Common myeloid progenitor, CD34-positive (primary cell): ENCODE results near the gene AP3B1.
A peak's percentile ranks its signal among the peaks of the same experiment; 100 is the strongest.

Source experiments
- CTCF ChIA-PET: fragments of 350-600 bp; sonication (Branson Sonifier 250); formaldehyde crosslinking; loops from one replicate; lab custom pipeline; 2021; ENCODE audit warnings: antibody characterized with exemption; lab: Charles Lee
- POLR2A ChIA-PET: fragments of 350-600 bp; sonication (Branson Sonifier 250); formaldehyde crosslinking; loops from one replicate; lab custom pipeline; 2021; ENCODE audit warnings: antibody characterized with exemption; lab: Charles Lee
- DNase-seq, 3 donors: peaks; one replicate each; pipeline versions ENCODE4 v3.0.0 to v3.0.0-alpha.2; 2013
- H3K27ac ChIP-seq, 2 experiments: 1 replicate in 1 of 2; 2 replicates in 1 of 2; pipeline ENCODE4 v1.7.0; 2013; ENCODE audit warnings: inconsistent platforms in 2 of 2, low read length in 2 of 2, mild to moderate bottlenecking in 2 of 2, low read depth in 1 of 2, moderate library complexity in 1 of 2; ENCODE audit not compliant: severe bottlenecking in 2 of 2, insufficient read depth in 1 of 2, poor library complexity in 1 of 2
- H3K27me3 ChIP-seq, 5 experiments: replicated peaks in 2 of 5; 1 replicate in 3 of 5; 2 replicates in 2 of 5; pipeline versions ENCODE4 v1.6.1 to v1.7.0; 2013; ENCODE audit warnings: low read length in 4 of 5, mild to moderate bottlenecking in 2 of 5, moderate library complexity in 2 of 5, inconsistent platforms in 1 of 5; ENCODE audit not compliant: insufficient read depth in 5 of 5, control insufficient read depth in 4 of 5
- H3K36me3 ChIP-seq, 4 experiments: 1 replicate in 2 of 4; 2 replicates in 2 of 4; pipeline versions ENCODE4 v1.6.1 to v1.7.0; 2013; ENCODE audit warnings: low read length in 3 of 4, control low read depth in 1 of 4, mild to moderate bottlenecking in 1 of 4; ENCODE audit not compliant: control insufficient read depth in 4 of 4, insufficient read depth in 4 of 4
- H3K4me1 ChIP-seq, 4 experiments: 1 replicate in 3 of 4; 2 replicates in 1 of 4; pipeline versions ENCODE4 v1.6.1 to v1.7.1; 2013; ENCODE audit warnings: low read length in 3 of 4, mild to moderate bottlenecking in 3 of 4, control low read depth in 1 of 4, inconsistent platforms in 1 of 4, moderate library complexity in 1 of 4; ENCODE audit not compliant: control insufficient read depth in 4 of 4, insufficient read depth in 4 of 4; ENCODE audit errors: control extremely low read depth in 1 of 4
- H3K4me3 ChIP-seq, 7 experiments: 1 replicate in 4 of 7; 2 replicates in 3 of 7; pipeline versions ENCODE4 v1.5.1 to v1.7.0; 2013; ENCODE audit warnings: mild to moderate bottlenecking in 7 of 7, low read length in 6 of 7, moderate library complexity in 6 of 7, inconsistent platforms in 2 of 7, low read depth in 2 of 7, control low read depth in 1 of 7; ENCODE audit not compliant: insufficient read depth in 4 of 7, control insufficient read depth in 1 of 7; ENCODE audit errors: extremely low read depth in 1 of 7
- H3K9me3 ChIP-seq, 5 experiments: 1 replicate in 4 of 5; 2 replicates in 1 of 5; pipeline versions ENCODE4 v1.6.1 to v1.7.1; 2013; ENCODE audit warnings: low read length in 4 of 5, mild to moderate bottlenecking in 2 of 5, inconsistent platforms in 1 of 5, low read depth in 1 of 5, moderate library complexity in 1 of 5; ENCODE audit not compliant: control insufficient read depth in 4 of 5, insufficient read depth in 2 of 5; ENCODE audit errors: control extremely low read depth in 1 of 5
- WGBS: methylation state at CpG from one replicate; pipeline ENCODE4 v1.1.5; 2013; ENCODE audit not compliant: insufficient coverage; 5-methylcytosine and 5-hydroxymethylcytosine counted together

Gene AP3B1

GRCh38 chr5:78334811-78335210, 40.3 kb upstream of the AP3B1 start:
- Histone ChIP-seq H3K4me3 (no peak overlapping the region), H3K9me3 (peaks cover 0 to 15% (median 6%) of the 10 kb centered on the region in 5 experiments), H3K4me1 (peaks cover 0 to under 1% (median 0%) of the 10 kb centered on the region in 4 experiments), H3K36me3 (no peaks in the 10 kb centered on the region), H3K27ac (no peak overlapping the region), H3K27me3 (no peaks in the 10 kb centered on the region)
- POLR2A ChIA-PET = no interaction called here
- CTCF ChIA-PET = interaction anchor here (1.4 kb wide), 1 partner anchor 37 kb away, joined by 3 read pairs; no protein-coding TSS in a partner anchor
- WGBS = 73% methylated on average over 2 of the region's 3 CpGs
- DNase-seq = no peak

DNA sequence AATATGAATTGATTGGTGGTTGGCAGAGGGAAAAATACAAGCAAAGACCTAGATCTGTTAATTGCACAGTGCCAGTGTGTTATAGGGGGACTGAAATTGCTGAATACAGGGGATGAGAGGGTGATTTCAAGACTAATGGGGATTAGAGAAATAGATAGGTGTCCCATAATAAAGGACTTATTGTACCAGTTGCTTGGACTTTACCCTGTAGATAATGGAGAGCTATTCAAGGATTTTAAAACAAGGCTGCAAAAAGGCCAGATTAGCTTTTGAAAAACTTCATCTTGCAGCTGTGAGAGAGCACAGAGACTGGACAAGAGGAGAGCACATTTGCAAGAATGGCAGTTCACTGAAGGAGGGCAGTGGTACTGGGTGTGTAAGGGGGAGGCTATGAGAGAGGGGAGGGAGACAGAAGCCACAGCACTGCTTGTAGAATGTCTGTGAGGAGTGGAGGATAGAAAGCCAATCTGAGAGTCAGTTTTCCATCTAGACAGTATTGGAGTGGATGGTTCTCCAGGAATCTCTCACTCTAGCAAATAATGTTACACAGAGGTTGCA, 37.1 kb upstream of the AP3B1 start:
- Histone ChIP-seq H3K4me1 (no peaks in the 10 kb centered on the region), H3K27ac (no peak overlapping the region), H3K9me3 (no peaks in the 10 kb centered on the region), H3K36me3 (no peaks in the 10 kb centered on the region), H3K4me3 (no peak overlapping the region), H3K27me3 (no peaks in the 10 kb centered on the region)
- ChIA-PET CTCF (interaction anchor here (1.7 kb wide), 1 partner anchor 27 kb away, joined by 3 read pairs; no protein-coding TSS in a partner anchor), POLR2A (no interaction called here)
- no peak for DNase-seq

- Histone ChIP-seq H3K36me3 (no peaks in the 10 kb centered on the region), H3K27ac (no peak overlapping the region), H3K27me3 (no peaks in the 10 kb centered on the region), H3K4me1 (no peaks in the 10 kb centered on the region), H3K4me3 (no peak overlapping the region), H3K9me3 (no peaks in the 10 kb centered on the region)
- WGBS = no CpG with 5 or more reads among the region's 5 CpGs
- ChIA-PET CTCF (interaction anchor here (0.5 to 0.6 kb wide), 2 partner anchors 12 to 91 kb away, joined by 3 read pairs; no protein-coding TSS in a partner anchor), POLR2A (no interaction called here)
- DNase-seq = no peak
Observed at GRCh38 chr5:78328585-78329173, 34.2 kb upstream of the AP3B1 start.

GRCh38 chr5:78327761-78328510, 33.4 kb upstream of the AP3B1 start:
- no peak overlapping the region for H3K4me3 ChIP-seq
- no peak overlapping the region for H3K27ac ChIP-seq
- no peaks in the 10 kb centered on the region for H3K36me3 ChIP-seq
- no peaks in the 10 kb centered on the region for H3K9me3 ChIP-seq
- 100% methylated on average over 2 of the region's 6 CpGs for WGBS
- H3K27me3 ChIP-seq = no peaks in the 10 kb centered on the region
- no peak for DNase-seq
- CTCF ChIA-PET = interaction anchor here (0.6 kb wide), 1 partner anchor 91 kb away, joined by 3 read pairs; no protein-coding TSS in a partner anchor
- POLR2A ChIA-PET = no interaction called here
- no peaks in the 10 kb centered on the region for H3K4me1 ChIP-seq

- DNase-seq = no peak
- Histone ChIP-seq H3K27me3 (no peaks in the 10 kb centered on the region), H3K27ac (no peak overlapping the region), H3K9me3 (no peaks in the 10 kb centered on the region), H3K36me3 (no peaks in the 10 kb centered on the region), H3K4me3 (no peak overlapping the region), H3K4me1 (no peaks in the 10 kb centered on the region)
- POLR2A ChIA-PET = no interaction called here
- WGBS = 100% methylated on average over 3 of the region's 3 CpGs
- CTCF ChIA-PET = interaction anchor here (1.7 kb wide), 1 partner anchor 26 kb away, joined by 6 read pairs; no protein-coding TSS in a partner anchor
Observed at GRCh38 chr5:78326930-78327329, 32.4 kb upstream of the AP3B1 start.

DNA sequence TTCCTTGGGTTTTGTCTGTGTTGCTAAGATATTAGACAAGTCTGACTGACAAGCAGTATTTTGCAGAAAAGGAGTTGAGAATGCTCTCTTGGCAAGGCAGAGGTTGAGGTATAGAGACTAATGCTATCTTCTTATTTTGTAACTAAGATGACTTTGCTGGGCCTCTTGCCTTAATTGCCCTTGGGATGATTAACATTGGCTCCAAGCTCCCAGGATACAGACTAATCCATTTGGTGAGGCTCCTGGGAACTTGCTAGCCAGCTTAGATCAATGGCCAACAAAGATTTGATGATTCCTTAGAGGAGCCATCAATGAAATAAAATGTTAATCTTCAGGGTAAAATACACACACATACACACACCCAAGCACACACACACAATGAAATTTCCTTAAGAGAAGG, 28.7 kb upstream of the AP3B1 start:
- no peaks in the 10 kb centered on the region for H3K9me3 ChIP-seq
- ChIA-PET CTCF (no interaction called here), POLR2A (no interaction called here)
- H3K4me1 ChIP-seq = no peaks in the 10 kb centered on the region
- H3K4me3 ChIP-seq = no peak overlapping the region
- no peaks in the 10 kb centered on the region for H3K27me3 ChIP-seq
- no peak overlapping the region for H3K27ac ChIP-seq
- DNase-seq = no peak
- no peaks in the 10 kb centered on the region for H3K36me3 ChIP-seq

GRCh38 chr5:78320401-78320800, 25.9 kb upstream of the AP3B1 start:
- peak; percentile 23 to 54 (median 53) for DNase-seq
- ChIA-PET CTCF (interaction anchor here (1.0 kb wide), 1 partner anchor 25 kb away, joined by 3 read pairs; no protein-coding TSS in a partner anchor), POLR2A (no interaction called here)
- Histone ChIP-seq H3K9me3 (no peaks in the 10 kb centered on the region), H3K27me3 (no peaks in the 10 kb centered on the region), H3K36me3 (no peaks in the 10 kb centered on the region), H3K4me1 (no peaks in the 10 kb centered on the region), H3K27ac (no peak overlapping the region), H3K4me3 (no peak overlapping the region)
- WGBS = no CpG with 5 or more reads among the region's 2 CpGs
